K562 (cell line): ENCODE results near the gene BNIP5. TPM values are rescaled to one million over a fixed set of nuclear protein-coding genes. Genes with fewer than 3 reads are reported as not detected.
A peak's percentile ranks its signal among the peaks of the same experiment; 100 is the strongest.

Experiments
- ATF1 ChIP-seq, 2 experiments: fragments of 450-650 bp in 1 of 2; IDR thresholded peaks; 2 replicates each; pipeline ENCODE4 v1.6.1; 2016; ENCODE audit warnings: missing compliant biosample characterization in 1 of 2, missing genetic modification characterization in 1 of 2
- CBFA2T2 ChIP-seq: fragments of 450-650 bp; conservative IDR thresholded peaks from 2 replicates; pipeline ENCODE4 v1.6.1; 2017; ENCODE audit warnings: mild to moderate bottlenecking
- FIP1L1 ChIP-seq: fragments of 200-400 bp; formaldehyde crosslinking; IDR thresholded peaks from 2 replicates; pipeline ENCODE4 v1.6.1; 2018; ENCODE audit warnings: mild to moderate bottlenecking, low read depth, low read length; ENCODE audit not compliant: poor library complexity, severe bottlenecking
- FOXA1 ChIP-seq: fragments of 450-650 bp; IDR thresholded peaks from 2 replicates; pipeline ENCODE4 v1.6.1; 2016; ENCODE audit warnings: mild to moderate bottlenecking, borderline replicate concordance
- FOXK1 ChIP-seq: sonication (generic); formaldehyde crosslinking; IDR thresholded peaks from 2 replicates; pipeline ENCODE4 v1.8.0; 2022; ENCODE audit warnings: missing genetic modification reagents, mild to moderate bottlenecking, borderline replicate concordance
- FOXM1 ChIP-seq, 2 experiments: fragments of 450-650 bp in 1 of 2; sonication (generic) in 1 of 2; formaldehyde crosslinking in 1 of 2; IDR thresholded peaks; 2 replicates each; pipeline versions ENCODE4 v1.6.1 to v1.9.0; 2017 to 2022; ENCODE audit warnings: low read depth in 2 of 2, mild to moderate bottlenecking in 2 of 2, missing genetic modification reagents in 1 of 2, moderate library complexity in 1 of 2
- MAZ ChIP-seq, 2 experiments: fragments of 450-650 bp in 1 of 2; sonication (generic) in 1 of 2; formaldehyde crosslinking; IDR thresholded peaks in 1 of 2; conservative IDR thresholded peaks in 1 of 2; 2 replicates each; pipeline versions ENCODE4 v1.4.0 to v1.5.0; 2020; ENCODE audit warnings: mild to moderate bottlenecking in 1 of 2, missing genetic modification reagents in 1 of 2
- MLLT1 ChIP-seq, 2 experiments: fragments of 450-650 bp; IDR thresholded peaks; 2 replicates each; pipeline ENCODE4 v1.6.1; 2016
- TAF15 ChIP-seq: fragments of 200-400 bp; formaldehyde crosslinking; IDR thresholded peaks from 2 replicates; pipeline ENCODE4 v1.6.1; 2017; ENCODE audit warnings: mild to moderate bottlenecking, low read depth, low read length, moderate library complexity
- THAP12 ChIP-seq: fragments of 250-450 bp; sonication (Bioruptor Pico); IDR thresholded peaks from 2 replicates; pipeline ENCODE4 v1.9.0; 2021; ENCODE audit warnings: mild to moderate bottlenecking, inconsistent platforms
- THRB ChIP-seq: fragments of 450-650 bp; formaldehyde crosslinking; conservative IDR thresholded peaks from 2 replicates; pipeline ENCODE4 v1.4.0; 2022; ENCODE audit warnings: mild to moderate bottlenecking, missing genetic modification characterization
- XRCC5 ChIP-seq: fragments of 200-400 bp; formaldehyde crosslinking; IDR thresholded peaks from 2 replicates; pipeline ENCODE4 v1.6.1; 2017; ENCODE audit warnings: low read depth, mild to moderate bottlenecking, low read length
- ZNF165 ChIP-seq: fragments of 250-450 bp; sonication (Bioruptor Pico); IDR thresholded peaks from 2 replicates; pipeline ENCODE4 v1.4.0; 2020; ENCODE audit warnings: borderline replicate concordance
- ZNF217 ChIP-seq: sonication (generic); formaldehyde crosslinking; IDR thresholded peaks from 2 replicates; pipeline ENCODE4 v1.8.0; 2022; ENCODE audit warnings: mild to moderate bottlenecking, missing genetic modification reagents
- ZNF24 ChIP-seq: fragments of 450-650 bp; IDR thresholded peaks from 2 replicates; pipeline ENCODE4 v1.6.1; 2016
- ZNF280A ChIP-seq: fragments of 450-650 bp; IDR thresholded peaks from 2 replicates; pipeline ENCODE4 v1.6.1; 2018; ENCODE audit warnings: mild to moderate bottlenecking, low read depth; ENCODE audit not compliant: partially characterized antibody
- ZNF639 ChIP-seq, 2 experiments: fragments of 200-800 bp in 1 of 2; sonication (Bioruptor generic) in 1 of 2; sonication (generic) in 1 of 2; formaldehyde crosslinking in 1 of 2; IDR thresholded peaks in 1 of 2; conservative IDR thresholded peaks in 1 of 2; 2 replicates each; pipeline versions ENCODE4 v1.5.0 to v1.6.1; 2016 to 2020; ENCODE audit warnings: missing compliant biosample characterization in 1 of 2, missing genetic modification characterization in 1 of 2, missing genetic modification reagents in 1 of 2
- polyA plus RNA-seq, 8 experiments: library from polyadenylated mRNA; depleted of rRNA in 4 of 8; stranded (reverse) in 5 of 8; unstranded in 3 of 8; fragments of >200 nt; fragmentation: Nextera tagmentation in 2 of 8; fragmentation: Illumina TruSeq in 1 of 8; extraction: Ambion mirVana in 2 of 8; extraction: Trizol in 1 of 8; gene quantifications; 2 replicates each; pipeline versions ENCODE4 v1.2.1 to v1.2.3, GENCODE V29; 2011 to 2014; ENCODE audit warnings: inconsistent platforms in 1 of 8, missing spikeins in 1 of 8
- total RNA-seq, 7 experiments: library from RNA; depleted of rRNA in 6 of 7; stranded (reverse); fragments of >200 nt in 6 of 7; fragmentation: Illumina TruSeq in 2 of 7; extraction: Trizol in 2 of 7; gene quantifications; 2 replicates each; pipeline versions ENCODE4 v1.2.1 to v1.2.3, GENCODE V29; 2011 to 2021; ENCODE audit warnings: low replicate concordance in 1 of 7

Gene BNIP5
- total and polyA plus RNA-seq, 9 of the 15 experiments (the other 6 are each of a cell fraction or from before 2014, with no cell fraction given), result not detected

DNA sequence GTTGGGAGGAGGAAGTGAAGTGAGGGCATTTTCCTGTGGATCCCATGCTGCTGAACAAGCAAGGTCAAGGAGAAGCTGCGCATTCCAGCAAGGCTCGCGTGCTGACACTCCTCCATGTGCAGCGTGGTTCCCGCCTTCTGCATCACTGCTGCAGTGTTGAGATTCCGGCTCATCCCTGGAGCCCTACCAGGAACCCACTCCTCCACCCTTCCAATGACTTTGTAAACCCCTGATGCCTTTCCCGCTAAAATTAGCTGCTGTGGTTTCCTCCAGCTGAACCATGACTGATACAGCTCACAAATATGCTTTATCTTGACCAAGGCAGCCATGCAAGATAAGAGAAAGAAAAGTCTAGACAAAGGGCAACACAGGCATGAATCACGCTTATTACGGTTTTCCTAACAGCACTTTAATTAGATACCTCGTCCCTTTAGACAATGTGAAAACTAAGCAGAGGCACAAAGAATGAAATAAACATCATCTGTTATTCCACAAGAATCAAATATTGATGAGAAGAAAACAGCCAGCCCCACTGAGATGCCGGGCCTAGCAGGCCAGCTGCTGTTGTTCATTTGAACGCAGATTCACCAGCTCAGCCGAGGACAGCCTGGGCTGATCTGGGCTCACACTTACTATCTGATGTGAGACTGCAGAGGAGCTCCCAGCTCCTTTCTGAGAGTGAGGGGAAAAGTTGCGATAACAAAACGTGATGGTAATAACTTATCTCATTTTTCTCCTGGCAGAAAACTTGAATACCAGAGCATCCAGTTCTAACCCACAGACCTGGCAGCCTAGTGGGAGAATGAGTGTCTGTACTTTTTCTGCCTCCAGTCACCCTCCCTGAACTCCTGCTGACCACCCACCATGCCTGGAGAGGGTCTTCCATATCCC lies 14.2 kb upstream of the BNIP5 start (continued):
- peak; percentile 47 to 96; a peak in 2 of 4 replicates for TF ChIP-seq MLLT1 (IDR thresholded peaks at IDR 0.05)
- no peak for TF ChIP-seq ZNF217 (CRISPR knock-in tag)
- TF ChIP-seq FOXM1 (IDR thresholded peaks at IDR 0.05; ENCODE audit: low read depth), result peak; percentile 79
- TF ChIP-seq FOXM1 (CRISPR knock-in tag; IDR thresholded peaks at IDR 0.05; ENCODE audit: low read depth), result no peak
- no peak for TF ChIP-seq TAF15
- TF ChIP-seq FOXK1 (CRISPR knock-in tag), result no peak
- peak; percentile 90 for TF ChIP-seq THRB
- no peak for TF ChIP-seq FIP1L1
- no peak for TF ChIP-seq ZNF165 (CRISPR knock-in tag)
- no peak for TF ChIP-seq XRCC5
- TF ChIP-seq THAP12, result no peak
- no peak for TF ChIP-seq ATF1 (CRISPR knock-in tag; IDR thresholded peaks at IDR 0.05)
- TF ChIP-seq ATF1 (tag; IDR thresholded peaks at IDR 0.05), result peak; percentile 76
- TF ChIP-seq FOXA1, result no peak
- TF ChIP-seq ZNF280A, result no peak
- peak; percentile 71 for TF ChIP-seq ZNF24
- TF ChIP-seq CBFA2T2, result peak; percentile 94
- TF ChIP-seq MAZ (CRISPR knock-in tag; conservative IDR thresholded peaks at IDR 0.05 in 1 of 2, IDR thresholded peaks at IDR 0.05 in 1 of 2), result peak; percentile 76 to 82
- TF ChIP-seq ZNF639 (CRISPR knock-in tag; conservative IDR thresholded peaks at IDR 0.05 in 1 of 2, IDR thresholded peaks at IDR 0.05 in 1 of 2), result peak in 1 of 2 experiments; percentile 80; a peak in 2 of 4 replicates
